ENCODE results near the gene MYO1F. TPM values are rescaled to one million over a fixed set of nuclear protein-coding genes. Genes with fewer than 3 reads are reported as not detected.
"Not testable (repeated sequence)": the region's sequence is repeated elsewhere in the genome, so short reads cannot be mapped to it uniquely, and the experiment has no call there.

MYO1F gene
- total RNA-seq, 1 donor from 2014 or later = 9.5 TPM

DNA sequence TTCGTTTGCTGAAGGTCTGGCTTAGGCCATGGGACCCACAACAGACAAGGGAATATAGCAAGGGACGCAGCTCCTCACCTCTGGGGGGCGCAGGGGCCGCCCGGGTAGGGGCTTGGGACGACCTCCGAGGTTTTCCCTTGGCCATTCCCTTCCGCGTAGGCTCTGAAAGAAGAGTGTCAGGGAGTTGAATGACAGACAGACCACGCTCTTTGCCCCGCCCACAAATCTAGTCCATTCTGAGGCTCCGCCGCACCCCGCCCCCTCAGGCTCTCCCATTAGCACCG, 51.9 kb downstream of the MYO1F start:
- no peak for ATAC-seq
- DNase-seq (ENCODE audit: low spot score) = no peak

DNA sequence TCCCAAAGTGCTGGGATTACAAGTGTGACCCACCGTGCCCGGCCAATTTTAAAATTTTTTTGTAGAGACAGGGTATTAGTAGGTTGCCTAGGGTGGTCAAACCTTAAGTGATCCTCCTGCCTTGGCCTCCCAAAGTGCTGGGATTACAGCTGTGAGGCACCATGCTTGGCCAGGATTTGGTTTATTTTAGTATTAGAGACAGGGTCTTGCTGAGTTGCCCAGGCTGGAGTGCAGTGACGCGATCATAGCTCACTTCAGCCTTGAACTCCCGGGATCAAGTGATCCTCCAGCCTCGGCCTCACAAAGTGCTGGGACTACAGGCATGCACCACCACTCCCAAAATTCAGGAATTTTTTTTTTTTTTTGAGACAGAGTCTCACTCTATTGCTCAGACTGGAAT, 57.9 kb downstream of the MYO1F start:
- DNase-seq (ENCODE audit: low spot score) = no peak
- ATAC-seq = no peak

DNA sequence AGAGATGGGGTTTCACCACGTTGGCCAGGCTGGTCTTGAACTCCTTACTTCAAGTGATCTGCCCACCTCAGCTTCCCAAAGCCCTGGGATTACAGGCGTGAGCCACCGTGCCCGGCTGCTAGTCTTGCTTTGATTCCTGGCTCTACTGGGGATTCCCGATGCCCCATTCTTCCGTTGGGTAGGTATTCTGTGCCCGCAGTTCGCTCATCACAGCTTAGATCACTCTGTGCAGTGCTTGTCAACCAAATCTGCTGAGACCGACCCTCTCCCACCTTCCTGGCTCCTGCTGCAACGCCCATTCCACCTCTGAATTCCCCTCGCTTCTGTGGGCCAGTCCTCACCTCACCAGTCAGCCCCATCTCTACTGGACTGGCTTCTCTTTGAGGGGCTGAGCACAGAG, 58.7 kb downstream of the MYO1F start:
- DNase-seq (ENCODE audit: low spot score) (no peak), ATAC-seq (no peak)

DNA sequence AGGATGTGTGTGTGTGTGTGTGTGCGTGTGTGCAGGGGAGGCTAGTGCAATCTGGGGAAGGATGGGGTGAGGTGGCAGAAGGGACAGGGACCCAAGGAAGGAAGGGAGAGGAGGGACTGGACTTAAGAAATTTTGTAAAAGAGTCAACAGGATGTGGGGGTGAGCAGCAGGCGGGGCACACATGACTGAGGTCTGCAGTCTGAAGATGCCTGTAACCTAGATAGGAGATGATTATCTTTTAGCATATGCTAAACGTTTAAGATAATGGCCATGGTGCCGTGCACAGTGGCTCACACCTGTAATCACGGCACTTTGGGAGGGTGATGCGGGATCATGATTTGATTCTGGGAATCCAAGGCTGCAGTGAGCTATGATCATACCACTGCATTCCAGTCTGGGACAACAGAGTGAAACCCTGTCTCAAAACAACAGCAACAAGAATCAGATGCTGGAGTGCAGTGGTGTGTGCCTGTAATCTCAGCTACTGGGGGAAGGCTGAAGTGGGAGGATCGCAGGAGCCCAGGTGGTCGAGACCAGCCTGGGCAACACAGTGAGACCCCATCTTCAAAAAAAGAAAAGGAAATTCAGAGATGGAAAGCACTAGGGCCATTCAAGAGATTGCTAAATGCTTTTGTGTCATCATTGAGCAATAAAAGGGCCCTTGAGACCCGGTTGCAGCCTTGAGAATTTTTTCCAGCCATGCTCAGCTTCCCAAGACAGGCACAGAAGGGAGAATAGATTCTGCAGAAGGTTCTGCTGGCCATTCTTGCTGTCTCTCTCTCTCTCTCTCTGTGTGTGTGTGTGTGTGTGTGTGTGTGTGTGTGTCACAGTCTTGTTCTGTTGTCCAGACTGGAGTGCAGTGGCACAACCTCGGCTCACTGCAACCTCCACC, 59.4 kb downstream of the MYO1F start:
- DNase-seq (ENCODE audit: low spot score) (no peak), ATAC-seq (no peak)

DNA sequence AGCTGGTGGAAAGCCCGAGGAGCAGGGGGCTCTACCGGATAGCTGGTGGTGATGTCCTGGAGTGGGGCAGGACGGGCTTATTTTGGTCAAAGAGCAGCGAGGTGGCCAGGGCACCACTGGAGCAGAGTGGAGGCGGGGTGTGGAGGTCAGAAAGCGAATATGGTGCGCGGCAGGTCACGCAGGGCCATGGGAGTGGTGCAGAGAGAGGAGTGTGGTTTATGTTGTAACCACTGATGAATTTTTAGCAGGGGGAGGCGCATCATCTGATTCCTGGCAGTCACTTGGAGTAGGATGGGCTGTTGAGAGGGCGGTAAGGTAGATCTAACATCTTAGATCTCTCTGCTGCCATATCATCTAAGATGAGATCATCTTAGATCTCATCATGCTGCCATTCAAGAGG, 61.9 kb downstream of the MYO1F start:
- no peak for ATAC-seq
- no peak for DNase-seq (ENCODE audit: low spot score)

DNA sequence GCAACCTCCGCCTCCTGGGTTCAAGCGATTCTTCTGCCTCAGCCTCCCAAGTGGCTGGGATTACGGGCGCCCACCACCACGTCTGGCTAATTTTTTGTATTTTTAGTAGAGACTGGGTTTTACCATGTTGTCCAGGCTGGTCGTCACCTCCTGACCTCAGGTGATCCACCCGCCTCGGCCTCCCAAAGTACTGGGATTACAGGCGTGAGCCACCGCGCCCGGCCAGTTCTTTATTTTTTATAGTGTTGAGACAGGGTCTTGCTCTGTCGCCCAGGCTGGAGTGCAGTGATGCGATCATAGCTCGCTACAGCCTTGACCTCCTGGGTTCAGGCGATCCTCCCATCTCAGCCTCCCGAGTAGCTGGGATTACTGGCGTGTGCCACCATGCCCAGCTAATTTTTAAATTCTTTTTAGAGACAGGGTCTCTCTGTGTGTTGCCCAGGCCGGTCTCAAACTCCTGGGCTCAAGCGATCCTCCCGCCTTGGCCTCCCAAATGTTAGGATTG, 62.7 kb downstream of the MYO1F start:
- not testable (repeated sequence) for DNase-seq (ENCODE audit: low spot score); ATAC-seq

DNA sequence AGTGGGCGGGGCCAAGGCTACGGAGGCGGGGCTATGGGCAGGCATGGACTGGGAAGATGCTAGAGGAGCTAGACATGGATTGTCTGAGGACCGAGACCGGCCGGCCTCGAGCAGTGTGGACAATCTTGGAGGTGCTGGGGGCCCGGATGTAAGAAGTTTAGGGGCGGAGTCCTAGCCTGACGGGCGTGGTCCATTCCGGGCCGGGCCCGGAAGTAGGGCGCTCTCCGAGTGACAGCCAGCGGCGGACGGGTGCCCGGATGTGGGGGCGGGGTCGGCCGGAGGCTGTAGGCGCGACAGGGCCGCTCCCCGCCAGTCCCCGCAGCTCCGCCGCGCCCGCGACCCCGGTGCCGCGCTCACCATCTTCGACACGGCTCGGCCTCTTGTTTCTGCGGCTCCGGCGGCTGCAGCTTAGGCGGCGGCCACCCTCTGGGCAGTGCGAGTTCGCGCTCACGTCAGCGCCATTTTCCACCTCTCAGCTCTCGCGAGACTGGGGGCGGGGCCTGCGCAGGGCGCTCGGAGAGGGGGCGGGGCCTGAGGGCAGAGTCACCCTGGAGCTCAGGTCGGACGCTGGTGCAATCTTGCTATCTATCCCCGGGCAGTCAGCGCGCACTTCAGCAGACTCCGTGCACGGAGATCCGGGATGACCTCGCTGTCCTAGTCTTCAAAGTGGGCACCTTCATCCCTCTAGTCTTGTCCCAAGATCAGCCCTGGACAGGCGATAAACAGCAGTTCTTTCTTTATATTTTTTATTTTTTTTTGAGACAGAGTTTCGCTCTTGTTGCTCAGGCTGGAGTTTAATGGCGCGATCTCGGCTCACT, 63.3 kb downstream of the MYO1F start, which contains the start of gene ZNF414:
Gene ZNF414 (minus strand): TSS at position 481 of the 818 bp plus-strand sequence. CDS start 121 bp downstream, at position 360.
- DNase-seq (ENCODE audit: low spot score) = peak; percentile 96
- peak; percentile 93 for ATAC-seq

DNA sequence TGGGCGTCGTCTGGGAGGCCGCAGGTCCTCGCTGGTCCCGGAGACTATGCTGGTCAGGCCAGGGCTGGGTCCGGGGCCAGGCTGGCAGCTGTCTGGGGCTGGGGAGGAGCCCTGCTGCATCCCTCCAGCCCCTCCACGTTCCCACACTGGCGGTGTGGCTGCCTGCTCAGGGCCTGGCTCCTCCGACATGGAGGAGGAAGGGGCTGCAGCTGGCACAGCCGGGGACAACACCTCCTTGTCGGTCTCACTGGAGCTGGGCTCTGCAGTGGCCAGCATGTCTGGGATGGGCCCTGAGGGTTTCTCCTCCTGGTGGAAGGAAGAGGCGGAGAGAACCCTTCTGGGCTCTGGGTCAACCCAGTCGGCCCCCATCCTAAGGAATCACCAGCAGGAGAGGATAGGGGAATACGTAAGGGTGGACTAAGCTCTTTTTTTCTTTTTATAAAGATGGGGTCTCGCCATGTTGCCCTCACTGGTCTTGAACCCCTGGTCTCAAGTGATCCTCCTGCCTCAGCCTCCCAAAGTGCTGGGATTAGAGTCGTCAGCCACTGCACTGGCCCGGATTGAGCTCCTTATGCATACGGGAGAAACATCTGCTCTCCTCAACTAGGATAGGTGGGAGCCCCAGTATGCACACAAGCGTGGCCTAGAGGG, 64.1 kb downstream of the MYO1F start:
- no peak for ATAC-seq
- no peak for DNase-seq (ENCODE audit: low spot score)

DNA sequence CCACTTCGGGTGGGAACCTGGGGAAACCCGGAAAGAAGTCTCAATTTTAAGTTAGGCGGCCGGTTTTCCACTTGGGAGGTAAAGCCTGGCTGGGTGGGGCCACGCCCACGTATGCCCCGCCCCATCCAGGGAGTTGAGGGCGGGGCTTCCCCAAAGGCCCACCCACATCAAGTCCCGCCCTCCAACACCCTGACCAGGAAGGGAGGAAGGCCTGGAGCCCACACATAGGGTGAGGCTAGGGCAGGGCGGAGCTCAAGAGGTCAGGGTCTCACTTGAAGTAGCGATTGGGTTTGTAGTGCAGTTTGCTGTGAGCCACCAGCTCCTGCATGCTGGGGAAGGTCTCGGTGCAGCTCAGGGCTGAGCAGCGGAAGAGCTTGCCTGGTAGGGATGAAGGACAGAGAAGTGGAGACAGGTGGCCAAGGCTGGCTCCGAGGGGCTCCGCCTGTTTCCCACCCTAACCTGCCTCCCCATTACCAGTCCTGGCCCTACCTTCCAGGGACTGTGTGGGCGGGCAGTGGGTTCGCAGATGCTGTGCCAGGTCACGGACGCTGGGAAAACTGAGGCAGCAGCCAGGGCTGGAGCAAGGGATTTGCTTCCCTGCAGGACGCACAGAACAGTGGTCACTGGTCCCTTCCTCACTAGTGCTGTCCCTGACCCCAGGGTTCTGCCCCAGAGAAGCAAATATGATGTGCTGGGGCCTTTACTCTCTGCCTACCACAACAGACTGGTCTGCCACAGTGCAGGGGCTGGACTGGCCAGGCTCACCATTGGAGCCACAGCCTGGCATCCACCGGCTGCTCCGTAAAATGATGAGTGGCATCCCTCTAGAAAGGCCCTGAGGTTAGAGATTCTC, 64.9 kb downstream of the MYO1F start:
- DNase-seq (ENCODE audit: low spot score) (no peak), ATAC-seq (no peak)

DNA sequence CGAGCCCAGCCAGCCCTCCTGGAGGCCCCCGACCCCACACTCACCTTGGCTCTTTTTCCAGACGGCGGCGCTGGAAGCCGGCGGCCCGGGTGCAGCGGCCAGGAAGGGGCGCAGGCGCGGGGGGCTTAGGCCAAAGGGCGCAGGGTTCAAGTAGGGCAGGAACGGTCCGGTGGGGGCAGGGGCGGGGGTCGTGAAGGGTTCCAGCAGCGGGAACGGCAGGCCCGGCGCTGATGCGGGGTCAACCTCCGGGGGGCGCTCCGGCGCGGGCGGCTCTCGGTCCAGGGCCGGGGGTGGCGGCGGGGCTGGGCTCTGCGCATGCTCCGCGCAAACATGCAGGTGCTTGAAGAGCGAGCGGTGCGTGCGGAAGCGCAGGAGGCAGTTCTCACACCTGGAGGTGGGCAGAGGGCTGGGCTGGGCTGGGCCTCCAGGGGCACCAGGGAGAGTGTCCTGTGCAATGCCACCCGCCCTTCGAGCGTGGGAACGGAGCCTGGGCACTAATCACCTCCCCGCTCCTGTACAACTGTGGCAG, 65.6 kb downstream of the MYO1F start:
- ATAC-seq (no peak), DNase-seq (ENCODE audit: low spot score) (no peak)

DNA sequence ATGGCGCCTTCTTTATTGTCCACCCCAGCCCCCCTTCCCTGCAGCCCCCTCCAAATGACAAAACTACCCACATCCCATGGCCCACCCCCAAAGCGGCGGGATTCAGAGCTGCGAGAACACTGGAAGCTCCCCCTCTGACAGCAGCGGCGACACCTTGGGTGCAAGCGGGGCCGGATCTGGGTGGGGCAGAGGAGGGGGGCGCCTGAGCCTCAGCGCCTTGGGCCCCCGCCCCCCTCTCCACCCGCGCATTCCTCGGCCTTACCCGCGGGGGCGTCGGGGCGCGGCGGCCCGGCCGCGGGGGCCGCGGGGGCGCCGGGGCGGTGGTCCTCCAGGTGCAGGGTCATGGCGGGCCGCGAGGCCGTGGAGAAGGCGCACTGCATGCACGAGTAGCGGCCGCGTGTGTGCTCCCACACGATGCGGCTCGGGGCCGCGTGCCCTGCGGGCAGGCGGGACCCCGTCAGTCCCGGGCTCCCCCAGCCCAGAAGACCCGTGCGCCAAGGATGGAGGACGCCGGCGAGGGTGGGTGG, 66.6 kb downstream of the MYO1F start:
- DNase-seq (ENCODE audit: low spot score) (no peak), ATAC-seq (no peak)

DNA sequence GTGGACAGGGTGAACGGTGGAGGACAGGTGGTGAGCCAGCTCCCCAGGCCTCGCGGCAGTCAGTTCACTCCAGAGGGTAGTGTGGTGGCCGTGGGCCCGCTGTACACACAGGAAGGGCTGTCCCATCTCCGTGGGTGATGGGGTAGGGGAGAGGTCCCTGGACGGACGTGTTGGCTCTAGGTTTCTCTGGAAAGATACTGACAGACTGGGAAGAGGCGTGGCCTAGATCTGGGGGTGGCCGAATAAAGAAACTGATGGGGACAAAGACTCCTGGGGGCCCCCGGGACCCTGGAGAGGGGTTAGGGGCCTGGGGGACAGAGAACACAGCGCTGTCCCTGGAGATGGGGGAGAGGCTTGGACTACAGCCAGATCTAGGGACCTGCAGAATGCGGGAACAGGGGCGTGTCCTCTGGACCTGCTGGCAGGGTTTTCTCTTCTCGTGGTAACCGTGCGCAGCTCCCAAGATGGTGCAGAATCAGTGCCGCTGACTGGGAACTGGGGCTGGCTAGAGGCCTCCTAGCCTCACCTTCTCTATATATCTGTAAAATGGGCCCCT, 70.8 kb downstream of the MYO1F start:
- ATAC-seq (peak; percentile 9), DNase-seq (ENCODE audit: low spot score) (no peak)

DNA sequence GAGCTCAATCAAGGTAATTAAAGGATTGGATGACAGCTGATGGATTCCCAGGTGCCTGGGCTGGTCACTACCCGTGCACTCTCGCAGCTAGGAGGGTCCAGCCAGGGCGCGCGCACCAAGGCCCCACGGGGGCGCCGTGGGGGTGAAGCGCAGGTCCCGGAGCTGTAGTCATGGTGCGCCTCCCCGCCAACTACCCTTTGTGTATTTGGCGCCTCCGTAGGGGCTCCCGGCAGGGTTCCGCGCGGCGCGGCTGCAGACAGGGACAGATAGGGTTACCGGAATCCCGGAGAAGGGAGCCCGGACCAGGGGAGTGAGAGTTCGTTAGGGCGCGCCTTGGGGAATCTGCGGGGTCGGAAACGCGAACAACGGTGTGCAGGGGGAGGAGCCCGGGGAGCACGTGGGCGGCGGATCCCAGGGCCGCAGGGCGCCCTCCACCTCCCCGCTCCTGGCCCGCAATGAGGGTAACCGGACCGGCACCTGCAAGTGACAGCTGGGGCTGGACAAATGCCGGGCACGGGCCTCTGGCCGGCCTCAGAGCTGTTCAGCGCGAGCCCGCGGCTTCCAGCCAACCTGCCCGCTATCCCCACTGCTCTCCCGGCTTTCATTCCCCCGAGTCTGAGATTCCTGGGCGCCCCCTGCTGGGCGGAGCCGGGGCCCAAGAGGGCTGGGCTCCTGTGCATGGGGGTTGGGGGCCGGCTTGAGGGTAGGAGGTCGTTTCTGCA, 71.4 kb downstream of the MYO1F start:
- ATAC-seq (peak; percentile 93), DNase-seq (ENCODE audit: low spot score) (peak; percentile 89)

DNA sequence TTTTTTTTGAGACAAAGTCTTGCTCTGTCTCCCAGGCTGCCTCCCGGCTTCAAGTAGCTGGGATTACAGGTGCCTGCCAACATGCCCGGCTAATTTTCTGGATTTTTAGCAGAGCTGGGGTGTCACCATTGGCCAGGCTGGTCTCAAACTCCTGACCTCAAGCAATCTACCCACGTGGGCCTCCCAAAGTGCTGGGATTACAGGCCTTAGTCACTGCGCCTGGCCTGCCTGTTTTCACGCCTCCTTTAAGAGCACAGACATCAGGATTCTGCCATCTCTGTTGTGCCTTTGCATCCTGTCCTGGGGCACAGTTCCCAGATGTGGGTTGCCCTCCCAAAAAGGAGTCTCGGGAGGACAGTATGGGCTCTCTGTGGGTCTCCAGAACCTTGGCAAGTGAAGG, 72.3 kb downstream of the MYO1F start:
- no peak for ATAC-seq
- DNase-seq (ENCODE audit: low spot score) = no peak

DNA sequence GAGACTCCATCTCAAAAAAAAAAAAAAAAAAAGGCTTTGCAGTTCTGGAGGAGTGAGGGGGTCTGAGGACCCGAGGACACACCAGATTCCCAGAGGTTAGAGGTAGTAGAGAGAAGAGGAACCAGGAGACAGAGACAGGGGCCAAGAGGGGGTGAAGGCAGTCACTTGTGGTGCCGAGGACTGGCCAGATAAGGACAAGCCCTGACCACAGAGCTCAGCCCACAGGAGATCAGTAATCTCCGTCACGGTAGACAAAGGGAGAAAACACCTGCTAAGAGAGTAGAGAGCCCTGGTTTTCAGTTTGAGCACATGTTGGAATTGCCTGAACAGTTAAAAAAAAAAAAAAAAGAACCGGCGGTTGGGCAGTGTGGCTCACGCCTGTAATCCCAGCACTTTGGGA, 73.1 kb downstream of the MYO1F start:
- ATAC-seq (no peak), DNase-seq (ENCODE audit: low spot score) (no peak)

DNA sequence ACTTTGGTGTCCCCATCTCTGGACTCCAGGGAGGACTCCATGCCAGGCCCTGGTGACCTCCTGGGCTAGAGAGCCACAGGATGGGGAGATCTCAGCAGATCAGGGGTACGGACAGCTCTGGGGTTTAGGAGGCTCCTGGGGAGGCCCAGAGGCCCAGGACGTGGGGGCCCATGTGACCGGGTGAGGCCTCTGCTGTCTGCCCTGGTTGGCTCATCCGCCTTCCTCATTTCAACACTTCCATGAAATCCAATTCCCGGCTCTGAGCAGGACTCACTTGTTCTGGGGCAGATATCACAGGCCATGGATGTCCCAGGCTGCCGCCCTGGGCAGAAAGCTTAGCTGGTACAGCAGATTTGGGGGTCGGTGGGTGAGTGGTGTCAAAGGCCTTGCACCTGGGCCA, 73.7 kb downstream of the MYO1F start:
- DNase-seq (ENCODE audit: low spot score) (no peak), ATAC-seq (no peak)

DNA sequence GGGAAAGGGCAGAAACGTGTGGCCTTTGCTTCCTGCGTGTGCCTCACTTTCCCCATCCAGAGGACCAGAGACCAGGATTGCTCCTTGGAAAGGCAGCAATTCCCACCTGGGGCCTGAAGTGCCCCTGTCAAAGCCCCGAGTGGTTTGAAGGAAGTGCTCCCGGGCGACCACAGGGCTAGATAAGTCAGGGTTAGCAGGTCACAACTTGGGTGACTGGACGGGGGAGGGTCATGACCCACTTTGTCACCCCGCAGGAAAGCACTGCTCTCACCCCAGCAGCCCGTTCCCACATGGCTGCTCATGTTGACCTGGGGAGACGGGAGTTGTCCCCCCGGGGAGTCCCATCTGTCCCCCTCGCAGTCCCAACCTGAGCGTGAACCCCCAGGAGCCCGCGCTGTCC, 75.3 kb downstream of the MYO1F start:
- ATAC-seq (no peak), DNase-seq (ENCODE audit: low spot score) (no peak)

DNA sequence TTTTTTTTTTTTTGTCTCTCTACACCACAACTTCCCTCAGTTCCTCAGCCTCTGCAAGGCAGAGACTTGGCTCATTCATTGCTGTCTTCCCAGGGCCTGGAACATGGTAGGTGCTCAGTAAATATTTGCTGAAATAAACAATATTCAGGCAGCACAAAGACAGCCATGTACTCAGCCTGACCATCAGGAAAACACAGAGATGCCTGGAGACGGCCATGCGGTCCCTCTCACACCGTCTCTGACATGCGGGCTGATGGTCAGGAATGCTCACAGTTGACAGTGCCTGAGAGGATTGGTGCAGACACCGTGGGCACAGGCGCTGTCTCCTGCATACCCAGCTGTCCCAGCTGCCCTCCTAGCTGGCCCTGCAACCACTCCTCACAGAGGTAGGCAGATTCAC, 75.7 kb downstream of the MYO1F start:
- DNase-seq (ENCODE audit: low spot score) = no peak
- ATAC-seq = no peak

DNA sequence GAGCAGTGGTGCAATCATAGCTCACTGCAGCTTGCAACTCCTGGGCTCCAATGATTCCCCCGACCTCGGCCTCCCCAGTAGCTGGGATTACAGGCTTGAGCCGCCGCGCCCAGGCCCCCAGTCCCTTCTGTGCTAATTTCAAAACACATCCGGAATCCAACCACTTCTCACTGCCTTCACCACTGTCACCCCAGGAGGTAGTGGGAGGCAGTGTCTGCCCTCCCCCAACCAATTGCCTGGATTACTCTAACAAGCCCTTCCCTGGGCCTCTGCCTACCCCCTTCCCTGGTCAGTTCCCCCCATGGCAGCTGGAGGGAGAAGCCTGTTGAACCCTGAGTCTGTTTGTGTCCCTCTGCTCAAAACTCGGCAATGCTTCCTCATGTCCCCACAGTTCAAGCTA, 77.1 kb downstream of the MYO1F start:
- DNase-seq (ENCODE audit: low spot score) (no peak), ATAC-seq (peak; percentile 22)

All from left lobe of liver (tissue), 2 donors.